IMR-90 (cell line): Measurements from ENCODE around the gene ORC1. TPM values are rescaled to one million over a fixed set of nuclear protein-coding genes. Genes with fewer than 3 reads are reported as not detected.

Source experiments
- ATAC-seq: fragments of 200-7000 bp; cut with Tn5 transposase; 2 replicates; pipeline ENCODE4 v1.9.1; 2020; ENCODE audit warnings: low read depth, mild to moderate bottlenecking, moderate library complexity
- BruUV-seq: library from RNA; stranded (reverse); fragments of 400-500 nt; replicated peaks from 2 replicates; lab custom pipeline; 2021; lab: Mats Ljungman, UMichigan
- CTCF ChIA-PET: fragments of 300-600 bp; formaldehyde crosslinking; extraction: SDS; loops from one replicate; lab custom pipeline; 2021; ENCODE audit warnings: antibody characterized with exemption; lab: Yijun Ruan, JAX
- POLR2A ChIA-PET: fragments of 300-600 bp; sonication (Branson Sonifier 250); formaldehyde crosslinking; loops from one replicate; lab custom pipeline; 2022; ENCODE audit warnings: antibody characterized with exemption; ENCODE audit not compliant: unreplicated experiment; lab: Charles Lee
- DNase-seq: peaks from one replicate; pipeline ENCODE4 v3.0.0; 2013
- H2AFZ ChIP-seq: replicated peaks from 2 replicates; pipeline ENCODE3; 2013; ENCODE audit warnings: low read length, mild to moderate bottlenecking; ENCODE audit not compliant: poor library complexity
- H2AK5ac ChIP-seq: 2 replicates; pipeline ENCODE4 v1.6.1; 2013; ENCODE audit warnings: low read depth, low read length, inconsistent platforms
- H2AK9ac ChIP-seq: replicated peaks from 2 replicates; pipeline ENCODE3; 2013; ENCODE audit warnings: mild to moderate bottlenecking, low read depth, low read length, moderate library complexity; ENCODE audit not compliant: poor library complexity
- H2BK120ac ChIP-seq: 2 replicates; pipeline ENCODE4 v1.6.1; 2013; ENCODE audit warnings: low read depth, low read length, inconsistent platforms
- H2BK15ac ChIP-seq: 3 replicates; pipeline ENCODE4 v1.6.1; 2013; ENCODE audit warnings: low read depth, low read length, inconsistent platforms
- H2BK20ac ChIP-seq: 2 replicates; pipeline ENCODE4 v1.6.1; 2013; ENCODE audit warnings: low read depth, mild to moderate bottlenecking, inconsistent platforms, low read length, moderate library complexity
- H2BK5ac ChIP-seq: 2 replicates; pipeline ENCODE4 v1.6.1; 2013; ENCODE audit warnings: mild to moderate bottlenecking, low read depth, low read length, inconsistent platforms; ENCODE audit not compliant: poor library complexity, severe bottlenecking
- H3K14ac ChIP-seq: replicated peaks from 2 replicates; pipeline ENCODE4 v1.6.1; 2013; ENCODE audit warnings: low read depth, low read length, inconsistent platforms
- H3K18ac ChIP-seq: 2 replicates; pipeline ENCODE4 v1.6.1; 2013; ENCODE audit warnings: low read depth, low read length, control low read depth
- H3K23ac ChIP-seq: 2 replicates; pipeline ENCODE4 v1.6.1; 2013; ENCODE audit warnings: low read depth, low read length, inconsistent platforms
- H3K27ac ChIP-seq: 2 replicates; pipeline ENCODE4 v1.5.1; 2013; ENCODE audit warnings: mild to moderate bottlenecking, control low read depth, low read length; ENCODE audit not compliant: insufficient read depth
- H3K27me3 ChIP-seq: 2 replicates; pipeline ENCODE4 v1.6.1; 2013; ENCODE audit warnings: low read length; ENCODE audit not compliant: control insufficient read depth, insufficient read depth
- H3K36me3 ChIP-seq: 2 replicates; pipeline ENCODE4 v1.6.1; 2013; ENCODE audit warnings: low read length, mixed read lengths; ENCODE audit not compliant: control insufficient read depth, insufficient read depth
- H3K4ac ChIP-seq: 2 replicates; pipeline ENCODE4 v1.6.1; 2013; ENCODE audit warnings: low read depth, low read length, inconsistent platforms
- H3K4me1 ChIP-seq: 2 replicates; pipeline ENCODE4 v1.6.1; 2013; ENCODE audit warnings: low read length, mixed read lengths; ENCODE audit not compliant: control insufficient read depth, insufficient read depth
- H3K4me2 ChIP-seq: 2 replicates; pipeline ENCODE4 v1.6.1; 2013; ENCODE audit warnings: low read depth, mild to moderate bottlenecking, control low read depth, low read length, moderate library complexity
- H3K4me3 ChIP-seq: 2 replicates; pipeline ENCODE4 v1.5.1; 2013; ENCODE audit warnings: low read depth, mild to moderate bottlenecking, control low read depth, low read length, moderate library complexity; ENCODE audit not compliant: insufficient read depth
- H3K56ac ChIP-seq: 2 replicates; pipeline ENCODE4 v1.6.1; 2013; ENCODE audit warnings: low read length, inconsistent platforms; ENCODE audit not compliant: insufficient read depth; ENCODE audit errors: extremely low read depth
- H3K79me1 ChIP-seq, 2 experiments: 2 replicates each; pipeline ENCODE4 v1.6.1; 2013; ENCODE audit warnings: low read length in 2 of 2, inconsistent platforms in 1 of 2, low read depth in 1 of 2
- H3K9ac ChIP-seq: 2 replicates; pipeline ENCODE4 v1.6.1; 2013; ENCODE audit warnings: low read depth, low read length, control low read depth
- H3K9me1 ChIP-seq: 2 replicates; pipeline ENCODE4 v1.6.1; 2013; ENCODE audit warnings: low read length, inconsistent platforms; ENCODE audit not compliant: insufficient read depth
- H3K9me3 ChIP-seq: 2 replicates; pipeline ENCODE4 v1.6.1; 2013; ENCODE audit warnings: low read length; ENCODE audit not compliant: control insufficient read depth, insufficient read depth
- H4K20me1 ChIP-seq: 2 replicates; pipeline ENCODE4 v1.6.1; 2013; ENCODE audit warnings: low read length, inconsistent platforms; ENCODE audit not compliant: insufficient read depth
- H4K5ac ChIP-seq: 2 replicates; pipeline ENCODE4 v1.6.1; 2013; ENCODE audit warnings: mild to moderate bottlenecking, low read depth, low read length, control low read depth
- H4K8ac ChIP-seq, 2 experiments: 2 replicates each; pipeline ENCODE4 v1.6.1; 2013; ENCODE audit warnings: low read depth in 2 of 2, low read length in 2 of 2, control low read depth in 1 of 2, inconsistent platforms in 1 of 2
- H4K91ac ChIP-seq: 2 replicates; pipeline ENCODE4 v1.6.1; 2013; ENCODE audit warnings: low read depth, low read length, inconsistent platforms; ENCODE audit not compliant: insufficient read depth
- BHLHE40 ChIP-seq: fragments of 150-350 bp; IDR thresholded peaks from 2 replicates; pipeline ENCODE4 v1.6.1; 2016; ENCODE audit warnings: mild to moderate bottlenecking, low read depth, low read length
- MAFK ChIP-seq: IDR thresholded peaks from 2 replicates; pipeline ENCODE4 v1.6.1; 2012; ENCODE audit warnings: low read depth, low read length, improper control_type of control experiment
- MXI1 ChIP-seq: IDR thresholded peaks from 2 replicates; pipeline ENCODE4 v1.6.1; 2012; ENCODE audit warnings: low read depth, mild to moderate bottlenecking, low read length, moderate library complexity, borderline replicate concordance
- RCOR1 ChIP-seq: IDR thresholded peaks from 2 replicates; pipeline ENCODE4 v1.6.1; 2012; ENCODE audit warnings: mild to moderate bottlenecking, low read length, improper control_type of control experiment; ENCODE audit not compliant: insufficient replicate concordance
- RFX5 ChIP-seq: IDR thresholded peaks from 2 replicates; pipeline ENCODE4 v1.8.0; 2012; ENCODE audit warnings: low read depth, mild to moderate bottlenecking, low read length, moderate library complexity
- USF2 ChIP-seq: fragments of 150-350 bp; IDR thresholded peaks from 2 replicates; pipeline ENCODE4 v1.6.1; 2017; ENCODE audit warnings: mild to moderate bottlenecking, antibody characterized with exemption, low read length, low read depth
- WGBS, 2 experiments: methylation state at CpG; one replicate each; pipeline versions ENCODE4 v1.1.5 to v1.1.7; 2013; ENCODE audit warnings: missing lambda C conversion rate in 2 of 2; ENCODE audit not compliant: insufficient read length in 1 of 2; ENCODE audit errors: extremely low coverage in 2 of 2; 5-methylcytosine and 5-hydroxymethylcytosine counted together
- dilution Hi-C: fragments of 300-500 bp; cut with HindIII; formaldehyde crosslinking; loops from one replicate; pipeline ENCODE4 v1.14.3; 2018; ENCODE audit warnings: low sequenced_read_pairs; ENCODE audit not compliant: unreplicated experiment
- in situ Hi-C: fragments of 300-500 bp; cut with MboI; formaldehyde crosslinking; loops from 3 replicates; pipeline ENCODE4 v1.14.3; 2019; ENCODE audit warnings: low sequenced_read_pairs, inconsistent platforms, mixed read lengths
- intact Hi-C: fragments of 100-400 bp; cut with micrococcal nuclease; formaldehyde crosslinking; loops from 2 replicates; pipeline ENCODE4 v1.10.0; 2022
- polyA plus RNA-seq, 3 experiments: library from polyadenylated mRNA; depleted of rRNA; stranded (reverse); fragments of >200 nt; gene quantifications; 2 replicates each; pipeline ENCODE4 v1.2.3, GENCODE V29; 2012; ENCODE audit warnings: low replicate concordance in 1 of 3
- total RNA-seq: library from RNA; depleted of rRNA; stranded (reverse); fragments of >200 nt; gene quantifications from 2 replicates; pipeline ENCODE4 v1.2.3, GENCODE V29; 2012

ORC1 gene
- total and polyA plus RNA-seq, 2 of the 4 experiments (the other 2 are of a cell fraction), result 6.3 to 10.6 TPM

- no peak for DNase-seq
- H4K5ac ChIP-seq, result no peak overlapping the region
- ChIA-PET POLR2A (no interaction called here), CTCF (no interaction called here)
- no peak overlapping the region for H3K23ac ChIP-seq
- no peak overlapping the region for H3K18ac ChIP-seq
- H3K4ac ChIP-seq, result no peak overlapping the region
- no peaks in the 10 kb centered on the region for H3K4me1 ChIP-seq
- peaks cover 4 to 7% of the 10 kb centered on the region in 2 experiments; a peak in 1 of 4 replicates for H3K79me1 ChIP-seq
- H2BK20ac ChIP-seq, result no peak overlapping the region
- H2AFZ ChIP-seq, result no peak overlapping the region
- ATAC-seq, result no peak
- H2BK120ac ChIP-seq, result no peak overlapping the region
- TF ChIP-seq RFX5 (no peak), USF2 (no peak), BHLHE40 (no peak), MXI1 (no peak), MAFK (no peak), RCOR1 (no peak)
- dilution Hi-C loops (no loop called here), intact Hi-C loops (no loop called here), in situ Hi-C loops (no loop called here)
- peaks cover 46% of the 10 kb centered on the region for H3K36me3 ChIP-seq
- BruUV-seq, result no TSS peak
- WGBS, 2 experiments, result no CpG with 5 or more reads among the region's 2 CpGs
- H3K56ac ChIP-seq, result no peak overlapping the region
- H3K9me3 ChIP-seq, result no peaks in the 10 kb centered on the region
- H3K27me3 ChIP-seq, result no peaks in the 10 kb centered on the region
- H4K20me1 ChIP-seq, result no peaks in the 10 kb centered on the region
- H3K4me3 ChIP-seq, result no peak overlapping the region
- no peak overlapping the region for H3K9ac ChIP-seq
- no peak overlapping the region for H3K14ac ChIP-seq
- H3K27ac ChIP-seq, result no peak overlapping the region
- no peak overlapping the region for H2AK9ac ChIP-seq
- H4K8ac ChIP-seq, result no peak overlapping the region
- no peak overlapping the region for H4K91ac ChIP-seq
- no peak overlapping the region for H3K4me2 ChIP-seq
- H2AK5ac ChIP-seq, result no peak overlapping the region
- no peak overlapping the region for H2BK15ac ChIP-seq
- no peaks in the 10 kb centered on the region for H3K9me1 ChIP-seq
- no peak overlapping the region for H2BK5ac ChIP-seq
Observed at GRCh38 chr1:52416811-52417210, 12.6 kb upstream of the ORC1 start.
